Activated T-helper 1 cell treated with Interleukin-2 at 50 U/mL for 16 hours (primary cell): ENCODE measurements around the gene NDUFS7.

Experiments used
- DNase-seq: peaks from one replicate; pipeline ENCODE4 v3.0.0-alpha.2; 2020; ENCODE audit warnings: low read depth

Gene NDUFS7

GRCh38 chr19:1365319-1366269, 18.1 kb upstream of the NDUFS7 start:
- DNase-seq: no peak

DNA sequence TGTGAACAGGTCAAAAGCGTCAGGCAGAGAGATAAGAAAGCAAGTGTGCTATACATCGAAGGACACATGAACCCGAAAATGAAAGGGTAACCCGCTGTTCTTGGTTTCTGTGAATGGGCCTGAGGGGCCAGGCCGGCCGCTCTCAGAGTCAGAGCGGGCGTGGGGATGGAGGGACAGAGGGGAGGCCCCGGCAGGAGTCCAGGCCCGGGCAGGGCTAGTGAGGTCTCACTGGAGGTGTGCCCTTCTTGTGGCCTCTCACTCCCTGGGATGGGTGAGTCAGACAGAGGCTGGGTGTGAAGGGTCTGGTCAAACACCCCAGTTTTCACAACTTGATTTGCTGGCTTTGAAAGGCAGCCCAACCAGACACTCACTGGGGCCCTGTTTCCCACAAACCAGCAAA, 17.4 kb upstream of the NDUFS7 start:
- no peak for DNase-seq

- DNase-seq: no peak
These were observed 16.5 kb upstream of the NDUFS7 start for GRCh38 chr19:1366899-1367870.

- no peak for DNase-seq
These were observed 14.4 kb upstream of the NDUFS7 start for GRCh38 chr19:1369214-1369805.

DNA sequence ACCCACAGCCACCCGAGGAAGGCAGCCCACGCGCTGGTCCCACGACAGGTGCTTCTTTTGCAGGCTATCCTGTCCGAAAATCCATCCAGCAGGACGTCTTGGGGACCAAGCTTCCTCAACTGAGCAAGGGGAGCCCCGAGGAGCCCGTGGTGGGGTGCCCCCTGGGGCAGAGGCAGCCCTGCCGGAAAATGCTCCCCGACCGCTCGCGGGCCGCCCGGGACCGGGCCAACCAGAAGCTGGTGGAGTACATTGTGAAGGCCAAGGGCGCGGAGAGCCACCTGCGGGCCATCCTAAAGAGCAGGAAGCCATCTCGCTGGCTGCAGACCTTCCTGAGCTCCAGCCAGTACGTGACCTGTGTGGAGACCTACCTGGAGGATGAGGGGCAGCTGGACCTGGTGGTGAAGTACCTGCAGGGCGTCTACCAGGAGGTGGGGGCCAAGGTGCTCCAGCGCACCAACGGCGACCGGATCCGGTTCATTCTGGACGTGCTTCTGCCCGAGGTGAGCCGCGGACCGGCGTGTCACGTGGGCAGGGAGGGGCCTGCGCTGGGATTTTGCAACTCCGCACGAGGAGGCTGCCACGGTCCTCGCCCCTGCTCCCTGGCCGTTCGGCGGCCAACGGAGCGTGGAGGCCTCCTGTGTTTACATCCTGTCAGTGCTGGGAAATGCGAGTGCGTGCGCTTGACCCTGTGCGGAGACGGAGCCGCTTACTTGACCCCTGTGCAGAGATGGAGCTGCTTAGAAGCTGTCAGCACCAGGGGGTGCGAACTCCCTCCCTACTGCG, 12.9 kb upstream of the NDUFS7 start:
- DNase-seq: no peak

DNA sequence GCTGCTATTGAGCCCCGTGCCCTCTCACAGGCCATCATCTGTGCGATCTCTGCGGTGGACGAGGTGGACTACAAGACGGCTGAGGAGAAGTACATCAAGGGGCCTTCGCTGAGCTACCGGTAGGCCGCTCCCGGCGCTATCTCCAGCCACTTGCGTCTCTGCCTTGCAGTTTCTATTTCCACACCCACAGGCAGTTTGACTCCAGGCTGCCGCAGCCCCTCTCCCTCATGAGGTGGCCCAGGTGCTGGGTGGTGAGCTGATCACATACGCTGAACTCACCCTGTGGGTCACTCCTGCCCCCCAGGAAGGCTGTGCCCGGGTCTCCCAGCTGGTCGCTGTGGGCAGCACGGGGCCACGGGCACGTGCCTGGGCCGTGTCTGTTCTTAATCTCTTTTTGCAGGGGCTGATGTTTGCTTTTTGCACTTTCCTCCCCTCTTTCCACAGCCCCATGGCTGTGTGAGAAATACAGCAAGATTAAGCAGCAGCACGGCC, 10.6 kb upstream of the NDUFS7 start:
- DNase-seq: no peak

DNA sequence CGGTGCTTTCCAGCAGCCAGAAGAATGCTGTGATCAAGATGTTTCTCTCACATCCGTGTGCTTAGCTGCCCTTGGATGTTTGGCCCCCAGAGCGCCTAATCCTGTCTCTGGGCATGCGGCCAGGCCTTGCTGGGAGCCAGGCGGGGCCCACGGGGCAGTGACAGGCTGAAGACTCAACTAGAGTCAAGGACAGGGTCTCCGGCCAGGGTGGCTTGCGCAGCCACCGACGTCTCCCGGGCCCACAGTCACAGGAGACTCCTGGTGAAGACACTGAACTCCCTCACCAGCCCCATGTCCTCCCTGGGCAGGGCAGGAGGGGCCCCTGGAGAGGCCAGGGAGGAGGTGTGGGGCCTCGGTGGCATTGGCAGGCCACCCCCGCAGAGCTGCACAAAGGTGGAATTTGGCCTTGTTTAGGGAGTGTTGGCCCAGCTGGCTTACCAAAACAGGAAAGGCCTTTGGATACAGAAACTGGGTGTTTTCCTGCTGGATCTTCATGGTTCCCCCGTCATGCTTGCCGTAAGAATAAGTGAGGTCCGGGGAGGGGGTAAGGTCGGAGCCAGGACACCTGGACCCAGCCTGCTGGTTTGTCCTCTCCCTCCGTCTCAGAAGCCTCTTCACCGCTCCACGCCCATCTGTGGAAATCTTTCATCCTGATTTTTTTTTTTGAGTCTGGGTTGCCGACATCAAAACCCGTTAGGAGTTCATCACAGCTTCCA, 10.0 kb upstream of the NDUFS7 start:
- DNase-seq: no peak

- no peak for DNase-seq
These were observed 9.5 kb upstream of the NDUFS7 start for GRCh38 chr19:1374250-1374577.

- DNase-seq: no peak
These were observed 7.3 kb upstream of the NDUFS7 start for GRCh38 chr19:1376415-1376805.

DNA sequence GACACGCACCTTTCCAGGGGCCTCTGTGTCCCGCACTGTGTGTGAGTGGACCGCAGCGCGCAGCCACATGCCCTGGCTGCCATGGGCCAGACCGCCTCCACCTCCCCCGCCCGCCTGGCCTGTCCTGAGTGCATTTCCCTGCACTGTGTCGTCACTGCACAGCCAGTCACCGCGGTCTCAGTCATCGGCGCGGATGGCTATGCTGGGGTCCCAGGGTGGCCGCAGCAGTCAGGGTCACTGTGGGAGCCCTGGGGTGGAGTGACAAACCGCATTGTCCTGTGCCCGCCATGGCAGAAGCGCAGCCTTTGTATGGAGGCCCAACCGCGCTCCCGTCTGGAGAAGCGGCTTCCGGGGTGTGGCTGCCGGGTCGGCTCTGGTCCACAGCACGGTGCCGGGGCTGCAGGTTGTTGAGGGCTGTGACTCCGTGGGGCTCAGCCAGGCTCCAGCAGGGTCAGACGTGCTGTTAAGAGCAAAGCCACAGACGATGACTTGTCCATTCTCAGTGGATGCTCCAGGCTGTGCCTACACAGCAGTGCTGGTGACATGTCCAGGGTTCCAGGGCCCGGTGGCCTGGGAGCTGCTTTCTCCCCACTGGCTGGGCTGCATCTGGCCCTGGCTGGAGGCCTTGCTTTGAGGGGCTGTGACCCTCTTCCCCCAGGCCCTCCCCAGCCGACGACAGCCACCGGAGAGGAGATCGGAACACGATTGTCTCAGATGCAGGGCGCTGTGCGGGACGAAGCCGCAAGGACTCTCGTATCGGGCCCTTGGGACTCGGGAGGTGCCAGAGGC, 6.3 kb upstream of the NDUFS7 start:
- DNase-seq: no peak

DNA sequence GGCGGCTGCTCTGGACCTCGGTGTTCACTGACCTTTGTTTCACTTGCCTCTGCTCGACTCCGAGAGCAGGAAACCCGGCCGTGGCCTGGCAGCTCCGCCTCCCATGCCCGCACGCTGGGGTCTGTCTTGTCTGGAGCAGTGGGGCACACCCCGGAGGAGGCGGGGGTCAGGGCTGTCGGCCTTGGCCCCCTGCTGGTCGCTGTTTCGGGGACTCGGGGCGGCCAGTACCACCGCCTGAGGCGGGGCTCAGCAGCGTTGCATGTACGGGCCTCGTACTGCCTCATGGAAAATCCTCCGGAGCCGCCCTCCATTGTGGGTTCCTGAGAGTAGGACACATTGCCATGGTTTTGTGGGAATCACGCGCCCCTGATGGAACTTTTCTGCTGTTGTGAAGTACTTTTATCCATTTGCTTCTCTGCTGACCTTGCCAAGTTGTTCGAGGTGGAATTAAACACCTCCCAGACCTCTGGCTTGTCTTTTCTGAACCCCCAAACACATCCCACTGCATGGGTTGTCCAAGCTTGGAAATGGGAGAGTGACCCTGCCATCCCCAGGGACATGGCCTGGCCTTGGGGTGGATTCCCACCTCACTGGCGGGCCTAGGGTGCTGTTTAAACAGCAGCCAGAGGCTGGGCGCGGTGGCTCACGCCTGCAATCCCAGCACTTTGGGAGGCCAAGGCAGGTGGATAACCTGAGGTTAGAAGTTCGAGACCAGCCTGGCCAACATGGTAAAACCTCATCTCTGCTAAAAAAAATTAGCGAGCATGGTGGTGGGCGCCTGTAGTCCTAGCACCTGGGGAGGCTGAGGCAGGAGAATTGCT, 5.5 kb upstream of the NDUFS7 start:
- no peak for DNase-seq

DNA sequence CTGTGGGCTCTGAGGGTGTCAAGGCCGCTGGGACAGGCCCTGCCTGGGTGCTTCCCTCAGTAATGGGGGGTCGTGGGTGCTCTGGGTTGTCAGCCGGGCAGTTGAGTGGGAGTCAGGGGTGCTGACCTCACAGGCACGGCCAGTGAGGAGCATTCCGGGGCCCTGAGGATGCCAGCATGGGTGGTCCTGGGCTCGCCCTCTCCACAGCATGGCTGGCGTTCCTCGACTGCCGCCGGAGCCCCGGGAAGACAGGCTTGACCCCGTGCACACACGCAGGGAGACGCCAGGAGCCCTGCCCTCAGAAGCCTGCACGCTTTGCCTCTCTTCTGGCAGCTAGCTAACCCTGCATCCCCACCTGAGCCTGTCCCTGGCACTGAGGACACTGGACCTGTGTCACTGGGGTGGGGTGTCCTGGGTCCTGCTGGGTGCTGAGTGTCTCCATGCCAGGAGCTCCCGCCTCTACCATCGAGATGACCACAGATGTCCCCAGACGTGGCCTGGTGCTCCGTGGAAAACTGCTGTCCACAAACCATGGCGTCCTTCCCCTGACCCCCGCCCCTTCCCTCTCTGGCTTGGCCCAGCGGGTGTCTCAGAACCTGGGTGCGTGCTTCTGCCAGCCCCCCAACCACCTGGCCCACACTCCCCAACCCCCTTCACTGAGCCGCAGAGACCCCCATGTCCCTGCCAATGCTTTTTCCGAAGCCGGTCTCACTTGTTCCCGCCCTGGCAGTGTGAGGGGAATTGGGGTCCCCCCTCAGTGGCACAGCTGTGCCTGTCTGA, 4.4 kb upstream of the NDUFS7 start:
- DNase-seq: no peak

DNA sequence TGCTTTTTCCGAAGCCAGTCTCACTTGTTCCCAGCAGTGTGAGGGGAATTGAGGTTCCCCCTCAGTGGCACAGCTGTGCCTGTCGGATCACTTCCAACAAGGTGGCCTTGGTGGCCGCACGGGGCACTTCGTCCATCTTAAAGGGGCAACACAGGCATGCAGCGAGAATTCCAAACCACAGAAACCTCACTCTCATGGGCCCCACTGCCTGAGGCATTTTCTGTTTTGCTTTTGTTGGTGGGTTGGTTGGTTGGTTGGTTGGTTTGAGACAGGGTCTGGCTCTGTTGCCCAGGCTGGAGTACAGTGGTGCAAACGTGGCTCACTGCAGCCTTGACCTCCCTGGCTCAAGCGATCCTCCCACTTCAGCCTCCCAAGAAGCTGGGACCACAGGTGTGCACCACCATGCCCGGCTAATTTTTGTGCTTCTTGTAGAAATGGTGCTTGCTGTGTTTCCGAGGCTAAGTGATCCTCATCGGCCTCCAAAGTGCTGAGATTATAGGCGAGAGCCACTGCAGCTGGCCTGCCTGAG, 3.7 kb upstream of the NDUFS7 start:
- DNase-seq: no peak

- DNase-seq: no peak
These were observed 1.5 kb upstream of the NDUFS7 start for GRCh38 chr19:1382250-1382649.

DNA sequence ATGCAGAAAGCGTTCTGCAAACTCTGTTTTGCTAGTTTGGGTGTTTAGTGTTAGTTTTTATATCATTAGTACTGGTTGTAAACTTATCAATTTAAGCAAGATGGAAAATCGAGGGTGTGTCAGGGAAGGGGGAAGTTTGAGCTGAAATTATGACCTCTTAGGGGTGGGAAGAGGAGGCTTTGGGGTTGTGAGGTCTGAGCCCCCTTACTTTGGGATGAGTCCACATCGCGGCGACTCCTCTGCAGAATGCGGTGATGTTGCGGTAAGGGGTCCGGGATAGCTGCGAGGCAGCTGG, 743 bp upstream of the NDUFS7 start:
- DNase-seq: no peak

- no peak for DNase-seq
These were observed 367 bp downstream of the NDUFS7 start for GRCh38 chr19:1384085-1384462.

GRCh38 chr19:1384478-1385110, 887 bp downstream of the NDUFS7 start:
- DNase-seq: no peak

DNA sequence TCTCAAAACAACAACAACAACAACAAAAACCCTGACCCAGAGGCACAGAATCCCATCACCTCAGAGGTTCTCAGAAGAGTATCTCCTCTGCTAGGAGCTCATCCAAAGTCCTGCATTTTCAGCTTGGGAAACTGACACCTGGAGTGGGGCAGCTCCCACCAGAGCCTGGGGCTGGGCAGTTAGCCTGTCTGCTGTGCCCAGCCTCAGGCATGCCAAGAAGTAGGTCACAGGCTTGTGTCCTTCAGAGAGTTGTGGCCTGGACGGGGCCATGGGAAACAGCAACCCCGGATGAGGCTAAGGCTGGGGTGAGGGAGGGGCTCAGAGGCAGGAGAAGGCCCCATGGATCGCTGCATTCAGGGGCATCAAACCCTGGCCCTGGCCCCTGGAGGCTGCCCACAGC, 2.1 kb downstream of the NDUFS7 start:
- DNase-seq: no peak
